ENCODE data around the gene KCNMA1. TPM values are rescaled to one million over a fixed set of nuclear protein-coding genes. Genes with fewer than 3 reads are reported as not detected.

KCNMA1 gene
- total RNA-seq, 2 donors from 2014 or later: 23.2 to 44.5 TPM

DNA sequence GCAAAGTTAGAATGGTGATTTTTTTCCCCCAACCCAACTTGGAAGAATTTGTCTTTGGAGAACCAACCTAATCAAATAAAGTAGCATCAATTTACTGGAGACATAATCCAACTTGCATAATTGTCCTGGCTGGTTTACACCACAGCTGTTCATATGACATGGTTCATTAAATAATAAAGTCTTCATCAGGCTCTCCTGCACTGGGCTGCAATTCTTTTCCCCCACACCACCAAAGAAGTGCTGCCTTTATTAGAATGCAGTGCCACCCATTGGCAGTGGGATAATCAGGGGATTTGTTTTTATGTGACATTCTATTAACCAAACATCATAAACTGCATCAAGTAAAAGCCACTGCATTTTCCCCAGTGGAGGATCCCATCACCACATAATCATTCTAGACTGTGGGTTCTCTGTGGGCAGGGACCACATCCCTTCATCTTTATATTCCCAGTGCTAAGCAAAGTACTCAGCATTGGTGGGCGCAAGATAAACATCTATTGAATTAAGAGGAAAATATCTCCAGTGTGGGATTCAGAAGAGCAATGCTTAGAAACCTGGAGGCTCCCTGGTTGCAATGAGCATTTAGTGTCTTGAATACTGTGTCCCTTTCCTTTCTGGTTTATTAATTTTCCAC is 322.0 kb downstream of the KCNMA1 start:
- no peaks in the 10 kb centered on the region for H3K4me1 ChIP-seq
- intact Hi-C loops (cut with DNase I): no loop called here
- no peak overlapping the region for H3K27ac ChIP-seq
- H3K9ac ChIP-seq (ENCODE audit: low read depth in 2 of 2, low read length in 2 of 2): no peak overlapping the region
- TF ChIP-seq CTCF (IDR thresholded peaks at IDR 0.05): no peak
- no peak for DNase-seq
- no peaks in the 10 kb centered on the region for H3K9me3 ChIP-seq
- no peaks in the 10 kb centered on the region for H3K36me3 ChIP-seq
- no peak overlapping the region for H3K4me3 ChIP-seq
- H3K27me3 ChIP-seq: no peaks in the 10 kb centered on the region

DNA sequence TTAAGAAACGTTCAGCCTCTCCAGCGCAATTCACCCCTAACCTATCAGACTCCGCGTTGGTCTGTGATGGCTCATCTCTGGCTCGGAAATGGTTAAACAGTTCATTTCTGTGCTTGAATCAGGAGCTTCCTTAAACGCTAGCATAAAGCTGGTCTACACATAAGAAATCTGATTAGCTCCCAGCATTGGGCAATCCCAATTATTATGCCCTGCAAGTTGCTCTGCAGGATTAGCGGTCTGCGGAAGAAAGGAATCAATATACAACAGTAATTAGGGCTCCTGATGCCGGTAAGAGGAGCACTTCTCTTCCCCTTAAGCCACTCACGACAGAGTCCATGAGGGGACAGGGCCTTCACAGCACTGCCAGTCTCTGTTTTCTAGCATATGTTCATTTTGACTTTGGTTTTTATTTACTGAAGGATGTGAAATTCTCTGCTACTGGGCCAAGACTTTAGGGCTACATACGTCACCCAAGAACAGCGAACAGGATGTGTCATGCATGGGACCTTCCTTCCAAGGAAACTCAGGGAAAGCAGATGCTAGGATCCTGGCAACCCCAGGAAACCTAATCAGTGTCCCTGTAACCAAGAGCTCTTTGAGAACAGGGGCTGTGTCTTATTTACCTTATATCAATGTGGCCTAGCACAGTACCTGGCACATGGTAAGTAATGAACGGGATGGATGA is 324.4 kb downstream of the KCNMA1 start:
- Histone ChIP-seq H3K4me1 (no peaks in the 10 kb centered on the region), H3K9ac (ENCODE audit: low read depth in 2 of 2, low read length in 2 of 2) (no peak overlapping the region), H3K27me3 (no peaks in the 10 kb centered on the region), H3K9me3 (no peaks in the 10 kb centered on the region), H3K27ac (no peak overlapping the region), H3K4me3 (no peak overlapping the region), H3K36me3 (no peaks in the 10 kb centered on the region)
- intact Hi-C loops (cut with DNase I): no loop called here
- no peak for DNase-seq
- TF ChIP-seq CTCF (IDR thresholded peaks at IDR 0.05): no peak

- Histone ChIP-seq H3K4me1 (no peaks in the 10 kb centered on the region), H3K9me3 (no peaks in the 10 kb centered on the region), H3K4me3 (no peak overlapping the region), H3K36me3 (no peaks in the 10 kb centered on the region), H3K9ac (ENCODE audit: low read depth in 2 of 2, low read length in 2 of 2) (no peak overlapping the region), H3K27me3 (no peaks in the 10 kb centered on the region), H3K27ac (no peak overlapping the region)
- no peak for DNase-seq
- intact Hi-C loops (cut with DNase I): no loop called here
- TF ChIP-seq CTCF (IDR thresholded peaks at IDR 0.05): no peak
These were observed 326.4 kb downstream of the KCNMA1 start for GRCh38 chr10:77311186-77311585.

DNA sequence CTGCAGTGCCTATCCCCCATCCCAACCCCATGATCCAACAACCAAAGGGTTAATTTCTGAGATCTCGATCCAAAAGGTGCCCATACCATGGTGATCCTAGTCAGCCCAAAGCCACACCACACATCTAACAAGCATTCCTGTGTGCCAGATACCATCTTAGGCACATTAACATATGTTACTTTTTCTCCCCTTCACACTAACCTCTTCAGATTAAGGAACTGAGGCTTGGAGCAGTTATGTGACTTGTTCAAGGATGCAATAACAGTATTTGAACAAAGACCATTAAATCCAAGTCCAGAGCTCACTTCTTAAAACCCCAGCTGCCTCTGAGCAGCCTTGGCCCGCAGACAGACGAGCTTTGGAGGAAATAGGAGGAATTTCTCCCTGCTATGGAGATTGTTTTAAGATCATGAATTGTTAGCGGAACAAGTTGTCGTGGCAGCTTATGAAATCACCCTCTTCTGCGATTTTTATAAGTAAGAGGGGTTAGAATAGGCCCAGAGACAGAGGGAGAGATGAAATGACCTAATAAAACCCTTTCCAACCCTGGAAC is 327.2 kb downstream of the KCNMA1 start:
- intact Hi-C loops (cut with DNase I): no loop called here
- TF ChIP-seq CTCF (IDR thresholded peaks at IDR 0.05): no peak
- H3K9ac ChIP-seq (ENCODE audit: low read depth in 2 of 2, low read length in 2 of 2): no peak overlapping the region
- H3K4me3 ChIP-seq: no peak overlapping the region
- H3K9me3 ChIP-seq: no peaks in the 10 kb centered on the region
- H3K4me1 ChIP-seq: no peaks in the 10 kb centered on the region
- H3K27me3 ChIP-seq: no peaks in the 10 kb centered on the region
- no peak overlapping the region for H3K27ac ChIP-seq
- H3K36me3 ChIP-seq: no peaks in the 10 kb centered on the region
- DNase-seq: no peak

DNA sequence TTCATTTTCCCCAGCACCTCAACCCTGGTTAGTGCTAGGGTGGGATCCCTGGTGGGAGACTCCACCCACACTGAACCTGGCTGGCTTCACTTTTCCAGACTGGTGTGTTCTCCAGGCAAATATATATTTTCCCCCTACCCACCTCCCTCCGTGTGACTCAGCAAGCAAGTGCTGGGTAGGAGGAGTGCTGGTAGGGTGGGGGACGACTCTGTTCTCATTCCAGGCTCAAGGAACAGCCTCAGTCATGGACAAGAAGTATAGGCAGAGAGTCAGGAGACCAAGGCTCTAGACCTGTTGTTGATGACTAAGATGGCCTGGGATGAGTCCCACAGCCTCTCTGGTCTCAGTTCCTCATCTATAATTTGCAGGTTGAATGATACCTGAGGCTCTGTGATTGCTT is 328.1 kb downstream of the KCNMA1 start:
- no peak overlapping the region for H3K9ac ChIP-seq (ENCODE audit: low read depth in 2 of 2, low read length in 2 of 2)
- TF ChIP-seq CTCF (IDR thresholded peaks at IDR 0.05): no peak
- H3K36me3 ChIP-seq: no peaks in the 10 kb centered on the region
- H3K4me3 ChIP-seq: no peak overlapping the region
- no peaks in the 10 kb centered on the region for H3K4me1 ChIP-seq
- DNase-seq: no peak
- no peak overlapping the region for H3K27ac ChIP-seq
- H3K27me3 ChIP-seq: no peaks in the 10 kb centered on the region
- no peaks in the 10 kb centered on the region for H3K9me3 ChIP-seq
- intact Hi-C loops (cut with DNase I): no loop called here
